Measurements from ENCODE around the gene ROBO1. TPM values are rescaled to one million over a fixed set of nuclear protein-coding genes. Genes with fewer than 3 reads are reported as not detected.

ROBO1 gene
- total RNA-seq, 1 experiment from 2014 or later, result 33.9 TPM

- no peak for DNase-seq
- Mint-ChIP-seq H3K27me3 (ENCODE audit: unreplicated experiment) (no peaks in the 10 kb centered on the region), H3K36me3 (ENCODE audit: insufficient read depth, unreplicated experiment) (no peaks in the 10 kb centered on the region), H3K27ac (ENCODE audit: unreplicated experiment) (no peak overlapping the region), H3K9me3 (ENCODE audit: low read depth, unreplicated experiment) (no peaks in the 10 kb centered on the region), H3K4me3 (ENCODE audit: low read depth, unreplicated experiment) (no peak overlapping the region), H3K4me1 (ENCODE audit: low read depth, unreplicated experiment) (no peaks in the 10 kb centered on the region)
- TF ChIP-seq CTCF (IDR thresholded peaks at IDR 0.05; ENCODE audit: unreplicated experiment), result no peak
- no TSS peak for BruUV-seq (replicated peaks)
- CTCF ChIA-PET, result no interaction called here
- intact Hi-C loops (cut with micrococcal nuclease; ENCODE audit: unreplicated experiment), result no loop called here
Measured at GRCh38 chr3:79204351-79204750, 563.4 kb downstream of the ROBO1 start.

GRCh38 chr3:79203144-79203519 lies 564.7 kb downstream of the ROBO1 start:
- intact Hi-C loops (cut with micrococcal nuclease; ENCODE audit: unreplicated experiment), result no loop called here
- CTCF ChIA-PET, result no interaction called here
- Mint-ChIP-seq H3K27ac (ENCODE audit: unreplicated experiment) (no peak overlapping the region), H3K36me3 (ENCODE audit: insufficient read depth, unreplicated experiment) (no peaks in the 10 kb centered on the region), H3K4me3 (ENCODE audit: low read depth, unreplicated experiment) (no peak overlapping the region), H3K4me1 (ENCODE audit: low read depth, unreplicated experiment) (no peaks in the 10 kb centered on the region), H3K9me3 (ENCODE audit: low read depth, unreplicated experiment) (no peaks in the 10 kb centered on the region), H3K27me3 (ENCODE audit: unreplicated experiment) (no peaks in the 10 kb centered on the region)
- no TSS peak for BruUV-seq (replicated peaks)
- TF ChIP-seq CTCF (IDR thresholded peaks at IDR 0.05; ENCODE audit: unreplicated experiment), result no peak
- no peak for DNase-seq

- TF ChIP-seq CTCF (IDR thresholded peaks at IDR 0.05; ENCODE audit: unreplicated experiment), result no peak
- H3K27ac Mint-ChIP-seq (ENCODE audit: unreplicated experiment), result no peak overlapping the region
- intact Hi-C loops (cut with micrococcal nuclease; ENCODE audit: unreplicated experiment), result no loop called here
- no peak overlapping the region for H3K4me3 Mint-ChIP-seq (ENCODE audit: low read depth, unreplicated experiment)
- no peak for DNase-seq
- no TSS peak for BruUV-seq (replicated peaks)
- CTCF ChIA-PET, result no interaction called here
- no peaks in the 10 kb centered on the region for H3K4me1 Mint-ChIP-seq (ENCODE audit: low read depth, unreplicated experiment)
- H3K36me3 Mint-ChIP-seq (ENCODE audit: insufficient read depth, unreplicated experiment), result no peaks in the 10 kb centered on the region
- no peaks in the 10 kb centered on the region for H3K9me3 Mint-ChIP-seq (ENCODE audit: low read depth, unreplicated experiment)
- no peaks in the 10 kb centered on the region for H3K27me3 Mint-ChIP-seq (ENCODE audit: unreplicated experiment)
Measured at GRCh38 chr3:79202471-79203143, 565.2 kb downstream of the ROBO1 start.

- Mint-ChIP-seq H3K4me3 (ENCODE audit: low read depth, unreplicated experiment) (no peak overlapping the region), H3K9me3 (ENCODE audit: low read depth, unreplicated experiment) (peaks cover 2% of the 10 kb centered on the region), H3K36me3 (ENCODE audit: insufficient read depth, unreplicated experiment) (no peaks in the 10 kb centered on the region), H3K27me3 (ENCODE audit: unreplicated experiment) (no peaks in the 10 kb centered on the region), H3K4me1 (ENCODE audit: low read depth, unreplicated experiment) (no peaks in the 10 kb centered on the region), H3K27ac (ENCODE audit: unreplicated experiment) (no peak overlapping the region)
- BruUV-seq (replicated peaks), result no TSS peak
- no peak for TF ChIP-seq CTCF (IDR thresholded peaks at IDR 0.05; ENCODE audit: unreplicated experiment)
- intact Hi-C loops (cut with micrococcal nuclease; ENCODE audit: unreplicated experiment), result no loop called here
- no peak for DNase-seq
- CTCF ChIA-PET, result no interaction called here
Measured at GRCh38 chr3:79200456-79200855, 567.3 kb downstream of the ROBO1 start.
